CD4-positive, alpha-beta T cell (primary cell): Measurements from ENCODE around the gene SMAD6. TPM values are rescaled to one million over a fixed set of nuclear protein-coding genes. Genes with fewer than 3 reads are reported as not detected.

Experiments
- ATAC-seq: fragments of 200-7000 bp; cut with Tn5 transposase; one replicate; pipeline ENCODE4 v1.10.0; 2022; ENCODE audit warnings: mild to moderate bottlenecking; ENCODE audit not compliant: poor library complexity
- CTCF ChIA-PET: fragments of 350-600 bp; sonication (Branson Sonifier 250); formaldehyde crosslinking; loops from one replicate; lab custom pipeline; 2021; ENCODE audit warnings: antibody characterized with exemption, inconsistent platforms; lab: Charles Lee
- POLR2A ChIA-PET: fragments of 350-600 bp; sonication (Branson Sonifier 250); formaldehyde crosslinking; loops from one replicate; lab custom pipeline; 2021; ENCODE audit warnings: antibody characterized with exemption, inconsistent platforms; lab: Charles Lee
- DNase-seq, 14 experiments: peaks; one replicate each; pipeline ENCODE4 v3.0.0-alpha.2; 2013 to 2020; ENCODE audit warnings: mixed read lengths in 2 of 14
- H3K27ac ChIP-seq, 2 donors: one replicate each; pipeline versions ENCODE4 v1.5.1 to v1.7.0; 2013; ENCODE audit warnings: low read length in 2 of 2, low read depth in 1 of 2, mild to moderate bottlenecking in 1 of 2
- H3K27me3 ChIP-seq, 2 experiments: 1 replicate in 1 of 2; 2 replicates in 1 of 2; pipeline versions ENCODE4 v1.6.1 to v1.7.0; 2013; ENCODE audit warnings: low read length in 2 of 2, control low read depth in 1 of 2, mild to moderate bottlenecking in 1 of 2, moderate library complexity in 1 of 2; ENCODE audit not compliant: insufficient read depth in 2 of 2, control insufficient read depth in 1 of 2
- H3K36me3 ChIP-seq: one replicate; pipeline ENCODE4 v1.6.1; 2013; ENCODE audit warnings: low read length, control low read depth; ENCODE audit not compliant: insufficient read depth
- H3K4me1 ChIP-seq: one replicate; pipeline ENCODE4 v1.6.1; 2013; ENCODE audit warnings: low read length, control low read depth; ENCODE audit not compliant: insufficient read depth
- H3K4me3 ChIP-seq: one replicate; pipeline ENCODE4 v1.5.1; 2013; ENCODE audit warnings: mild to moderate bottlenecking, low read length, moderate library complexity
- H3K9me3 ChIP-seq, 2 experiments: 1 replicate in 1 of 2; 2 replicates in 1 of 2; pipeline versions ENCODE4 v1.6.1 to v1.7.0; 2013; ENCODE audit warnings: low read length in 2 of 2, mild to moderate bottlenecking in 2 of 2, control low read depth in 1 of 2, moderate library complexity in 1 of 2; ENCODE audit not compliant: control insufficient read depth in 1 of 2, insufficient read depth in 1 of 2
- H3K27ac Mint-ChIP-seq: one replicate; pipeline ENCODE4 v1.8.0; 2020; ENCODE audit warnings: mixed read lengths
- H3K27me3 Mint-ChIP-seq: one replicate; pipeline ENCODE4 v1.8.0; 2021; ENCODE audit warnings: mixed read lengths
- H3K36me3 Mint-ChIP-seq: one replicate; pipeline ENCODE4 v1.8.0; 2021; ENCODE audit warnings: low read depth, mixed read lengths
- H3K4me1 Mint-ChIP-seq: one replicate; pipeline ENCODE4 v1.8.0; 2021; ENCODE audit warnings: low read depth, mixed read lengths
- H3K4me3 Mint-ChIP-seq: one replicate; pipeline ENCODE4 v1.8.0; 2020; ENCODE audit warnings: mild to moderate bottlenecking, mixed read lengths
- H3K9me3 Mint-ChIP-seq: one replicate; pipeline ENCODE4 v1.8.0; 2020; ENCODE audit warnings: mixed read lengths
- CTCF ChIP-seq: fragments of 200-600 bp; IDR thresholded peaks from one replicate; pipeline ENCODE4 v1.8.0; 2022; ENCODE audit warnings: antibody characterized with exemption, mild to moderate bottlenecking
- intact Hi-C, 2 experiments: fragments of 100-400 bp; cut with DNase I in 1 of 2; cut with micrococcal nuclease in 1 of 2; formaldehyde crosslinking; loops; one replicate each; pipeline versions ENCODE4 v1.15.1 to v1.9.0; 2023 to 2025; cut with DNase I, micrococcal nuclease
- total RNA-seq, 174 experiments: library from RNA in 2 of 174; stranded (reverse) in 2 of 174; gene quantifications; one replicate each; pipeline ENCODE4 v1.2.3 and lab custom pipeline; 2021 to 2026

SMAD6 gene
- total RNA-seq, 2 experiments from 2014 or later = 0.59 to 0.69 TPM

- Mint-ChIP-seq H3K4me1 (peaks cover 14% of the 10 kb centered on the region), H3K9me3 (no peaks in the 10 kb centered on the region), H3K27me3 (peaks cover 24% of the 10 kb centered on the region), H3K4me3 (no peak overlapping the region), H3K27ac (no peak overlapping the region), H3K36me3 (no peaks in the 10 kb centered on the region)
- H3K36me3 ChIP-seq = no peaks in the 10 kb centered on the region
- no peak for ATAC-seq
- TF ChIP-seq CTCF = no peak
- peaks cover 24% of the 10 kb centered on the region for H3K4me1 ChIP-seq
- H3K27me3 ChIP-seq = peaks cover 17 to 20% of the 10 kb centered on the region in 2 experiments
- no peak for DNase-seq
- H3K9me3 ChIP-seq = peaks cover 0 to 3% of the 10 kb centered on the region in 2 experiments
- ChIA-PET CTCF (no interaction called here), POLR2A (no interaction called here)
- H3K27ac ChIP-seq = no peak overlapping the region
- intact Hi-C loops = loop anchor here in 1 of 2 experiments (10.0 kb wide), 2 partner anchors 201 to 1139 kb away; partner anchors contain the start of genes RNU6-1, RPL4 and ZWILCH
- no peak overlapping the region for H3K4me3 ChIP-seq
Observed at GRCh38 chr15:66706225-66706732, 4.2 kb downstream of the SMAD6 start.

- H3K27me3 ChIP-seq = peaks cover 16 to 17% of the 10 kb centered on the region in 2 experiments
- Mint-ChIP-seq H3K27ac (no peak overlapping the region), H3K27me3 (peaks cover 20% of the 10 kb centered on the region), H3K4me3 (no peak overlapping the region), H3K36me3 (no peaks in the 10 kb centered on the region), H3K4me1 (peaks cover 10% of the 10 kb centered on the region), H3K9me3 (no peaks in the 10 kb centered on the region)
- DNase-seq (no peak), ATAC-seq (no peak)
- peaks cover 18% of the 10 kb centered on the region for H3K4me1 ChIP-seq
- TF ChIP-seq CTCF = no peak
- H3K27ac ChIP-seq = no peak overlapping the region
- H3K36me3 ChIP-seq = no peaks in the 10 kb centered on the region
- intact Hi-C loops = loop anchor here in 1 of 2 experiments (10.0 kb wide), 2 partner anchors 202 to 1138 kb away; partner anchors contain the start of genes RNU6-1, RPL4 and ZWILCH
- H3K9me3 ChIP-seq = peaks cover 0 to 3% of the 10 kb centered on the region in 2 experiments
- CTCF ChIA-PET = no interaction called here
- no peak overlapping the region for H3K4me3 ChIP-seq
- POLR2A ChIA-PET = no interaction called here
Observed at GRCh38 chr15:66706840-66707239, 4.8 kb downstream of the SMAD6 start.

GRCh38 chr15:66707310-66708082 lies 5.5 kb downstream of the SMAD6 start:
- POLR2A ChIA-PET = no interaction called here
- H3K4me1 Mint-ChIP-seq = peaks cover 4% of the 10 kb centered on the region

More at GRCh38 chr15:66707310-66708082, 5.5 kb downstream of the SMAD6 start:
- CTCF ChIA-PET = no interaction called here
- DNase-seq = no peak
- Histone ChIP-seq H3K4me3 (no peak overlapping the region), H3K27ac (no peak overlapping the region), H3K9me3 (peaks cover 0 to 3% of the 10 kb centered on the region in 2 experiments), H3K4me1 (peaks cover 12% of the 10 kb centered on the region), H3K36me3 (no peaks in the 10 kb centered on the region), H3K27me3 (peaks cover 13 to 14% of the 10 kb centered on the region in 2 experiments)
- Mint-ChIP-seq H3K27ac (no peak overlapping the region), H3K27me3 (peaks cover 13% of the 10 kb centered on the region), H3K9me3 (no peaks in the 10 kb centered on the region), H3K36me3 (no peaks in the 10 kb centered on the region), H3K4me3 (no peak overlapping the region)
- no peak for TF ChIP-seq CTCF
- intact Hi-C loops = loop anchor here in 1 of 2 experiments (10.0 kb wide), 2 partner anchors 203 to 1137 kb away; partner anchors contain the start of genes RNU6-1, RPL4 and ZWILCH
- no peak for ATAC-seq
